ENCODE measurements around the gene C9orf43. TPM values are rescaled to one million over a fixed set of nuclear protein-coding genes. Genes with fewer than 3 reads are reported as not detected.

C9orf43 gene
- total and polyA plus RNA-seq, 4 donors = 0.09 to 1.1 (median 0.25) TPM

DNA sequence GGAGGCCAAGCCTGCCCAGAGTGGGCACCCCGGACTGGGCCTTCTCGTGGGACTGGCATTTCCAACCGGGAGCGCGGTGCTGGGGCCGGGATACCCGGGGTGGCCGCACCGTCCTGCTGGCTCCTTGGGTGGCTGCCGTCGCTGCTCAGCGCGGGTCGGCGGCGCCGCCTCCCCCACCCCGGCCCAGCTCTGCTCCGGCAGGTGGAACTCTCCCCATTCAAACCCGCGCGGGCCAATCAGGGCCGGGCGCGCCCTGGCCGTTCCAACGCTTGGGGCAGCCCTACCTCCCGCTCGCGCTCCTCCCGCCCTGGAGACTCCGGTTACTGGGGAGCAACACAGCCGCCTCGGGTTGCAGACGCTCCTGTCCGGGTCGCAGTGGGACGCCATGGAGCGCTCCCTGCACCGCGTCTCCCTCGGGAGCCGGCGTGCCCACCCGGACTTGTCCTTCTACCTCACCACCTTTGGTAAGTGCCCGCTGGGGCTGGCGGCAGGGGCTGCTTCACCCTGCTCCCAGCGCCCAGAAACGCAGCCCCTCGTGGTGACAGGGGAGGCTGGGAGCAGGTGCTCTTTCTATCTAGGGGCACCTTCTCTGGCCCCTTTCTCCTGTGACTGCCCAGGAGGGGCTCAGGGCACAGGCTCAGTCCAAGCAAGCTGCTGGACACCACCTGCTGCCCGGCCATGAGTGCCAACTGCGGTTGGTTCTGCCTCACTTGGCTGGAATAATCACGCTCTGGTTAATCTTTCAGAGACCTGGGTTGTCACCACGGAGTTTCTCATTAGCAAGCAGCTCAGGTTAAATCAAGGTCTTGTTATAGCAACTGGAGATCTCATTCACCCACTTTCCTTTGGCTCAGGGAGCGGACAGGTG is 53.1 kb downstream of the C9orf43 start, which contains the start of gene RGS3:
RGS3 (plus strand) TSS at position 310 of the 868 bp plus-strand sequence; CDS start at position 386, 76 bp downstream.
- Histone ChIP-seq H3K9ac (ENCODE audit: low read depth in 1 of 2, low read length in 2 of 2) (no peak within 1 kb of the TSS), H3K27ac (ENCODE audit: low read depth in 1 of 2, low read length in 2 of 2) (peak within 1 kb of the TSS; percentile 23 to 43), H3K4me3 (ENCODE audit: low read depth in 1 of 3, low read length in 3 of 3) (peak within 1 kb of the TSS; percentile 24 to 53 (median 45)), H3K9me3 (ENCODE audit: control insufficient read depth in 4 of 4, low read length in 3 of 4) (no peaks in the 10 kb centered on the region), H3K4me1 (ENCODE audit: control insufficient read depth in 4 of 4, insufficient read depth in 4 of 4, low read length in 3 of 4) (peaks cover 8 to 30% (median 22%) of the 10 kb centered on the region in 4 donors), H3K27me3 (ENCODE audit: control insufficient read depth in 4 of 4, insufficient read depth in 4 of 4, low read length in 3 of 4) (no peaks in the 10 kb centered on the region), H3K36me3 (ENCODE audit: control insufficient read depth in 4 of 4, insufficient read depth in 3 of 4, low read depth in 1 of 4, low read length in 3 of 4) (no peaks in the 10 kb centered on the region)
- DNase-seq (ENCODE audit: low spot score) = peak; percentile 67
- no peak for TF ChIP-seq JUND (IDR thresholded peaks at IDR 0.05)
- peak in 1 of 2 donors; percentile 11 for TF ChIP-seq RAD21 (IDR thresholded peaks at IDR 0.05)
- TF ChIP-seq, protein P1, sequence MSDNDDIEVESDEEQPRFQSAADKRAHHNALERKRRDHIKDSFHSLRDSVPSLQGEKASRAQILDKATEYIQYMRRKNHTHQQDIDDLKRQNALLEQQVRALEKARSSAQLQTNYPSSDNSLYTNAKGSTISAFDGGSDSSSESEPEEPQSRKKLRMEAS (IDR thresholded peaks at IDR 0.05) = peak; percentile 41
- TF ChIP-seq FOXA1 (IDR thresholded peaks at IDR 0.05) = no peak
- peak; percentile 23 for TF ChIP-seq YY1 (IDR thresholded peaks at IDR 0.05)
- TF ChIP-seq RXRA (IDR thresholded peaks at IDR 0.05) = peak; percentile 19 to 69
- TF ChIP-seq HNF4A (conservative IDR thresholded peaks at IDR 0.05) = peak in 1 of 2 donors; percentile 40
- WGBS = 25% methylated on average over 55 of the region's 55 CpGs

DNA sequence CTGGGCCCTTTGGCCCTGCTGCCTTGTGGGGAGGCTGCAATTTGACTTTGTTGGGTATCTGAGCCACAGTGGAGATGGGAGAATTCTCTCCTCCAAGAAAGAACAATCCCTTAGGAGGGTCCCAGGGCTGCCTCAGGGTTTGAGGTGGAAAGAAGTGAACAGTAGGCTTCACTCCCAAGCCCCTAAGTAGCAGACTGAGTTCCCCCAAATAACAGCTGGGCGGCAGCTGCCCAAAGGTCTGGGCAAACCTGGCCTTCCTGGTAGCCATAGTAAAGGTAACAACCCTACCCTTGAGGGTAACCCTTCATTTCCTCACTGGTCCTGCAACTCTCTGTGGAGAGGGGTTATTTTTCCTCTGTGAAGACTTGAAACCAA is 53.7 kb downstream of the C9orf43 start:
- no peak for DNase-seq (ENCODE audit: low spot score)

DNA sequence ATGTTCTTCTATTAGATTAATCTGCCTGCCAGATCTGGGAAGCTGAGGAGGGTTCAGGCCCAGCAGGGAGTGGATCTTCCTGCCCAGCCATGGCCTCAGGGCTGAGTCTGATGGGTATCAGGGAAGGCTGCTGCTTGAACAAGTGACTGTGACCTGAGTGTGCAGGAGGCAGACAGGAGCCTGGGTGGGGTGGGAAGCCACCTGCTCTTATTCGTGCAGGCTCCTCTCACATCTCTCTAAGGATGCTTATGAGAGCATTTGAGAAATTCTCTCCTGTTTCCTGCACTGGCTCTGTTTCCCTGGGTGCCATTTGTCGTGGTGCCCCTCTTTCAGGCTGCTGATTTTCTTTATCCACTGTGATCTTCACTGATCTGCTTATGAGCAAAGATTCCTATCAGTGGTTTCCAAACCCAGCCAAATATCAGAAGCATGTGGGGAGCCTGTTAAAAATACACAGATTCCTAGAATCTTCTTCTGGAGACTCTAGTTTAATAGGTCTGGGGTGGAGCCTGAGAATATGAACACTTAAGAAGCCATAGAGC is 55.1 kb downstream of the C9orf43 start:
- H3K9ac ChIP-seq (ENCODE audit: low read depth in 1 of 2, low read length in 2 of 2) = no peak overlapping the region
- TF ChIP-seq, protein P2, sequence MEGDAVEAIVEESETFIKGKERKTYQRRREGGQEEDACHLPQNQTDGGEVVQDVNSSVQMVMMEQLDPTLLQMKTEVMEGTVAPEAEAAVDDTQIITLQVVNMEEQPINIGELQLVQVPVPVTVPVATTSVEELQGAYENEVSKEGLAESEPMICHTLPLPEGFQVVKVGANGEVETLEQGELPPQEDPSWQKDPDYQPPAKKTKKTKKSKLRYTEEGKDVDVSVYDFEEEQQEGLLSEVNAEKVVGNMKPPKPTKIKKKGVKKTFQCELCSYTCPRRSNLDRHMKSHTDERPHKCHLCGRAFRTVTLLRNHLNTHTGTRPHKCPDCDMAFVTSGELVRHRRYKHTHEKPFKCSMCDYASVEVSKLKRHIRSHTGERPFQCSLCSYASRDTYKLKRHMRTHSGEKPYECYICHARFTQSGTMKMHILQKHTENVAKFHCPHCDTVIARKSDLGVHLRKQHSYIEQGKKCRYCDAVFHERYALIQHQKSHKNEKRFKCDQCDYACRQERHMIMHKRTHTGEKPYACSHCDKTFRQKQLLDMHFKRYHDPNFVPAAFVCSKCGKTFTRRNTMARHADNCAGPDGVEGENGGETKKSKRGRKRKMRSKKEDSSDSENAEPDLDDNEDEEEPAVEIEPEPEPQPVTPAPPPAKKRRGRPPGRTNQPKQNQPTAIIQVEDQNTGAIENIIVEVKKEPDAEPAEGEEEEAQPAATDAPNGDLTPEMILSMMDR (IDR thresholded peaks at IDR 0.05; ENCODE audit: low read depth, low read length, missing input control) = no peak
- TF ChIP-seq GABPA (IDR thresholded peaks at IDR 0.05 in 1 of 2, conservative IDR thresholded peaks at IDR 0.05 in 1 of 2) = no peak
- TF ChIP-seq FOXA1 (IDR thresholded peaks at IDR 0.05) = no peak
- TF ChIP-seq YY1 (IDR thresholded peaks at IDR 0.05) = no peak
- no peak for TF ChIP-seq JUND (IDR thresholded peaks at IDR 0.05)
- TF ChIP-seq RXRA (IDR thresholded peaks at IDR 0.05) = no peak
- no peak for TF ChIP-seq HNF4G (IDR thresholded peaks at IDR 0.05)
- no peak for TF ChIP-seq NR2F2 (IDR thresholded peaks at IDR 0.05)
- TF ChIP-seq, protein P3, sequence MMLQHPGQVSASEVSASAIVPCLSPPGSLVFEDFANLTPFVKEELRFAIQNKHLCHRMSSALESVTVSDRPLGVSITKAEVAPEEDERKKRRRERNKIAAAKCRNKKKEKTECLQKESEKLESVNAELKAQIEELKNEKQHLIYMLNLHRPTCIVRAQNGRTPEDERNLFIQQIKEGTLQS (IDR thresholded peaks at IDR 0.05) = no peak

More for the DNA sequence above, 53.7 kb downstream of the C9orf43 start:
- 84% methylated on average over 1 of the region's 1 CpG for WGBS
- Histone ChIP-seq H3K4me1 (ENCODE audit: control insufficient read depth in 4 of 4, insufficient read depth in 4 of 4, low read length in 3 of 4) (peaks cover 8 to 30% (median 22%) of the 10 kb centered on the region in 4 donors), H3K9ac (ENCODE audit: low read depth in 1 of 2, low read length in 2 of 2) (no peak overlapping the region), H3K4me3 (ENCODE audit: low read depth in 1 of 3, low read length in 3 of 3) (no peak overlapping the region), H3K36me3 (ENCODE audit: control insufficient read depth in 4 of 4, insufficient read depth in 3 of 4, low read depth in 1 of 4, low read length in 3 of 4) (no peaks in the 10 kb centered on the region), H3K27me3 (ENCODE audit: control insufficient read depth in 4 of 4, insufficient read depth in 4 of 4, low read length in 3 of 4) (no peaks in the 10 kb centered on the region), H3K27ac (ENCODE audit: low read depth in 1 of 2, low read length in 2 of 2) (peak overlapping the region; percentile 23 to 43), H3K9me3 (ENCODE audit: control insufficient read depth in 4 of 4, low read length in 3 of 4) (no peaks in the 10 kb centered on the region)
- TF ChIP-seq, protein P4, sequence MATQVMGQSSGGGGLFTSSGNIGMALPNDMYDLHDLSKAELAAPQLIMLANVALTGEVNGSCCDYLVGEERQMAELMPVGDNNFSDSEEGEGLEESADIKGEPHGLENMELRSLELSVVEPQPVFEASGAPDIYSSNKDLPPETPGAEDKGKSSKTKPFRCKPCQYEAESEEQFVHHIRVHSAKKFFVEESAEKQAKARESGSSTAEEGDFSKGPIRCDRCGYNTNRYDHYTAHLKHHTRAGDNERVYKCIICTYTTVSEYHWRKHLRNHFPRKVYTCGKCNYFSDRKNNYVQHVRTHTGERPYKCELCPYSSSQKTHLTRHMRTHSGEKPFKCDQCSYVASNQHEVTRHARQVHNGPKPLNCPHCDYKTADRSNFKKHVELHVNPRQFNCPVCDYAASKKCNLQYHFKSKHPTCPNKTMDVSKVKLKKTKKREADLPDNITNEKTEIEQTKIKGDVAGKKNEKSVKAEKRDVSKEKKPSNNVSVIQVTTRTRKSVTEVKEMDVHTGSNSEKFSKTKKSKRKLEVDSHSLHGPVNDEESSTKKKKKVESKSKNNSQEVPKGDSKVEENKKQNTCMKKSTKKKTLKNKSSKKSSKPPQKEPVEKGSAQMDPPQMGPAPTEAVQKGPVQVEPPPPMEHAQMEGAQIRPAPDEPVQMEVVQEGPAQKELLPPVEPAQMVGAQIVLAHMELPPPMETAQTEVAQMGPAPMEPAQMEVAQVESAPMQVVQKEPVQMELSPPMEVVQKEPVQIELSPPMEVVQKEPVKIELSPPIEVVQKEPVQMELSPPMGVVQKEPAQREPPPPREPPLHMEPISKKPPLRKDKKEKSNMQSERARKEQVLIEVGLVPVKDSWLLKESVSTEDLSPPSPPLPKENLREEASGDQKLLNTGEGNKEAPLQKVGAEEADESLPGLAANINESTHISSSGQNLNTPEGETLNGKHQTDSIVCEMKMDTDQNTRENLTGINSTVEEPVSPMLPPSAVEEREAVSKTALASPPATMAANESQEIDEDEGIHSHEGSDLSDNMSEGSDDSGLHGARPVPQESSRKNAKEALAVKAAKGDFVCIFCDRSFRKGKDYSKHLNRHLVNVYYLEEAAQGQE (IDR thresholded peaks at IDR 0.05) = peak; percentile 5
- no peak for TF ChIP-seq RAD21 (IDR thresholded peaks at IDR 0.05)
- no peak for TF ChIP-seq EGR1 (IDR thresholded peaks at IDR 0.05; ENCODE audit: low read depth in 2 of 2)

More for the DNA sequence above, 55.1 kb downstream of the C9orf43 start:
- Histone ChIP-seq H3K27ac (ENCODE audit: low read depth in 1 of 2, low read length in 2 of 2) (no peak overlapping the region), H3K4me1 (ENCODE audit: control insufficient read depth in 4 of 4, insufficient read depth in 4 of 4, low read length in 3 of 4) (peaks cover 8 to 30% (median 22%) of the 10 kb centered on the region in 4 donors), H3K36me3 (ENCODE audit: control insufficient read depth in 4 of 4, insufficient read depth in 3 of 4, low read depth in 1 of 4, low read length in 3 of 4) (no peaks in the 10 kb centered on the region), H3K27me3 (ENCODE audit: control insufficient read depth in 4 of 4, insufficient read depth in 4 of 4, low read length in 3 of 4) (no peaks in the 10 kb centered on the region), H3K9me3 (ENCODE audit: control insufficient read depth in 4 of 4, low read length in 3 of 4) (no peaks in the 10 kb centered on the region), H3K4me3 (ENCODE audit: low read depth in 1 of 3, low read length in 3 of 3) (no peak overlapping the region)
- WGBS = 90% methylated on average over 2 of the region's 2 CpGs
- DNase-seq (ENCODE audit: low spot score) = no peak
